ENCODE measurements around the gene DENND2D. TPM values are rescaled to one million over a fixed set of nuclear protein-coding genes. Genes with fewer than 3 reads are reported as not detected.

DENND2D gene
- total RNA-seq, 3 donors from 2014 or later = 27.7 to 70.8 (median 34.4) TPM

- peak; percentile 75 for DNase-seq (ENCODE audit: low spot score in 2 of 2)
- Histone ChIP-seq H3K27me3 (no peaks in the 10 kb centered on the region), H3K4me3 (peak overlapping the region; percentile 58 to 96 (median 76)), H3K4me1 (peaks cover 6 to 11% of the 10 kb centered on the region in 2 donors), H3K27ac (peak overlapping the region; percentile 96 to 98), H3K9me3 (no peaks in the 10 kb centered on the region), H3K36me3 (no peaks in the 10 kb centered on the region)
- intact Hi-C loops (cut with DNase I; ENCODE audit: low total_unique reads) = no loop called here
- no peak for TF ChIP-seq CTCF (IDR thresholded peaks at IDR 0.05)
- TF ChIP-seq POLR2AphosphoS5 (IDR thresholded peaks at IDR 0.05) = no peak
- TF ChIP-seq POLR2A (IDR thresholded peaks at IDR 0.05) = no peak
These were observed 3.3 kb upstream of the DENND2D start for GRCh38 chr1:111203681-111204200.

- intact Hi-C loops (cut with DNase I; ENCODE audit: low total_unique reads) = no loop called here
- TF ChIP-seq POLR2A (IDR thresholded peaks at IDR 0.05) = no peak
- no peak for TF ChIP-seq POLR2AphosphoS5 (IDR thresholded peaks at IDR 0.05)
- TF ChIP-seq CTCF (IDR thresholded peaks at IDR 0.05) = no peak
These were observed 2.5 kb upstream of the DENND2D start for GRCh38 chr1:111202707-111203623.

GRCh38 chr1:111202366-111202706 is 1.9 kb upstream of the DENND2D start:
- H3K27me3 ChIP-seq = no peaks in the 10 kb centered on the region
- H3K4me1 ChIP-seq = peaks cover 6 to 11% of the 10 kb centered on the region in 2 donors
- H3K36me3 ChIP-seq = no peaks in the 10 kb centered on the region
- intact Hi-C loops (cut with DNase I; ENCODE audit: low total_unique reads) = no loop called here
- no peaks in the 10 kb centered on the region for H3K9me3 ChIP-seq
- TF ChIP-seq POLR2AphosphoS5 (IDR thresholded peaks at IDR 0.05) (no peak), CTCF (IDR thresholded peaks at IDR 0.05) (no peak), POLR2A (IDR thresholded peaks at IDR 0.05) (no peak)
- peak overlapping the region; percentile 96 to 98 for H3K27ac ChIP-seq
- no peak for DNase-seq (ENCODE audit: low spot score in 2 of 2)
- H3K4me3 ChIP-seq = peak overlapping the region in 1 of 3 donors; percentile 96

More at GRCh38 chr1:111202707-111203623, 2.5 kb upstream of the DENND2D start:
- peaks cover 6 to 11% of the 10 kb centered on the region in 2 donors for H3K4me1 ChIP-seq
- no peaks in the 10 kb centered on the region for H3K36me3 ChIP-seq
- no peaks in the 10 kb centered on the region for H3K9me3 ChIP-seq
- DNase-seq (ENCODE audit: low spot score in 2 of 2) = no peak
- peak overlapping the region; percentile 96 to 98 for H3K27ac ChIP-seq
- H3K27me3 ChIP-seq = no peaks in the 10 kb centered on the region
- peak overlapping the region; percentile 58 to 96 (median 76) for H3K4me3 ChIP-seq

- H3K27me3 ChIP-seq = no peaks in the 10 kb centered on the region
- intact Hi-C loops (cut with DNase I; ENCODE audit: low total_unique reads) = no loop called here
- no peak for DNase-seq (ENCODE audit: low spot score in 2 of 2)
- H3K4me1 ChIP-seq = peaks cover 6 to 11% of the 10 kb centered on the region in 2 donors
- H3K27ac ChIP-seq = peak overlapping the region; percentile 86 to 96
- no peak overlapping the region for H3K4me3 ChIP-seq
- no peaks in the 10 kb centered on the region for H3K36me3 ChIP-seq
- no peak for TF ChIP-seq POLR2A (IDR thresholded peaks at IDR 0.05)
- no peak for TF ChIP-seq POLR2AphosphoS5 (IDR thresholded peaks at IDR 0.05)
- TF ChIP-seq CTCF (IDR thresholded peaks at IDR 0.05) = no peak
- no peaks in the 10 kb centered on the region for H3K9me3 ChIP-seq
These were observed 1.0 kb upstream of the DENND2D start for GRCh38 chr1:111201275-111202090.

Data from breast epithelium (tissue), 4 donors.